B cell (primary cell): Measurements from ENCODE around the gene IRGM. TPM values are rescaled to one million over a fixed set of nuclear protein-coding genes. Genes with fewer than 3 reads are reported as not detected.

Experiments used
- ATAC-seq: fragments of 200-7000 bp; cut with Tn5 transposase; one replicate; pipeline ENCODE4 v1.10.0; 2021; ENCODE audit warnings: low read depth, mild to moderate bottlenecking, moderate number of reproducible peaks, moderate library complexity
- CTCF ChIA-PET: fragments of 350-600 bp; sonication (Branson Sonifier 250); formaldehyde crosslinking; loops from one replicate; lab custom pipeline; 2021; ENCODE audit warnings: antibody characterized with exemption, inconsistent platforms; lab: Charles Lee
- POLR2A ChIA-PET: fragments of 350-600 bp; sonication (Branson Sonifier 250); formaldehyde crosslinking; loops from one replicate; lab custom pipeline; 2021; ENCODE audit warnings: antibody characterized with exemption; lab: Charles Lee
- DNase-seq: peaks from one replicate; pipeline ENCODE4 v3.0.0; 2013
- H2AFZ ChIP-seq: 2 replicates; pipeline ENCODE4 v1.6.1; 2012; ENCODE audit warnings: mild to moderate bottlenecking, low read depth, low read length; ENCODE audit not compliant: insufficient read depth, poor library complexity, severe bottlenecking
- H3K27ac ChIP-seq, 2 donors: 1 replicate in 1 of 2; 2 replicates in 1 of 2; pipeline ENCODE4 v1.5.1; 2012 to 2013; ENCODE audit warnings: low read length in 2 of 2, mild to moderate bottlenecking in 2 of 2, moderate library complexity in 1 of 2
- H3K27me3 ChIP-seq, 4 experiments: fragments of 200-600 bp in 1 of 4; sonication (generic) in 1 of 4; replicated peaks in 1 of 4; 1 replicate in 2 of 4; 2 replicates in 2 of 4; pipeline versions ENCODE4 v1.6.1 to v1.7.0; 2013 to 2016; ENCODE audit warnings: low read length in 3 of 4, mild to moderate bottlenecking in 2 of 4, mixed read lengths in 1 of 4, moderate library complexity in 1 of 4; ENCODE audit not compliant: insufficient read depth in 4 of 4, control insufficient read depth in 3 of 4; ENCODE audit errors: control extremely low read depth in 1 of 4
- H3K36me3 ChIP-seq, 2 experiments: replicated peaks in 1 of 2; 1 replicate in 1 of 2; 2 replicates in 1 of 2; pipeline versions ENCODE4 v1.6.1 to v1.7.1; 2013; ENCODE audit warnings: low read length in 1 of 2; ENCODE audit not compliant: insufficient read depth in 2 of 2, control insufficient read depth in 1 of 2; ENCODE audit errors: control extremely low read depth in 1 of 2, extremely low read depth in 1 of 2
- H3K4me1 ChIP-seq, 2 donors: fragments of 200-600 bp in 1 of 2; sonication (generic) in 1 of 2; 1 replicate in 1 of 2; 2 replicates in 1 of 2; pipeline versions ENCODE4 v1.5.1 to v1.6.1; 2013 to 2017; ENCODE audit warnings: low read length in 2 of 2; ENCODE audit not compliant: control insufficient read depth in 2 of 2, insufficient read depth in 2 of 2
- H3K4me2 ChIP-seq: replicated peaks from 2 replicates; pipeline ENCODE3; 2012; ENCODE audit warnings: mild to moderate bottlenecking, low read depth, low read length; ENCODE audit not compliant: poor library complexity, severe bottlenecking
- H3K4me3 ChIP-seq, 5 experiments: fragments of 200-600 bp in 1 of 5; sonication (generic) in 1 of 5; 1 replicate in 3 of 5; 2 replicates in 2 of 5; pipeline versions ENCODE4 v1.5.1 to v1.7.0; 2011 to 2016; ENCODE audit warnings: low read length in 4 of 5, mild to moderate bottlenecking in 4 of 5, low read depth in 2 of 5, control low read depth in 1 of 5, moderate library complexity in 1 of 5; ENCODE audit not compliant: insufficient read depth in 1 of 5; ENCODE audit errors: control extremely low read depth in 1 of 5, extremely low read depth in 1 of 5
- H3K79me2 ChIP-seq: fragments of 200-600 bp; sonication (generic); one replicate; pipeline ENCODE4 v1.6.0; 2016; ENCODE audit warnings: low read length; ENCODE audit not compliant: control insufficient read depth, insufficient read depth
- H3K9ac ChIP-seq: fragments of 200-600 bp; sonication (generic); 2 replicates; pipeline ENCODE4 v1.6.1; 2017; ENCODE audit warnings: mild to moderate bottlenecking, low read length, moderate library complexity
- H3K9me3 ChIP-seq, 3 donors: one replicate each; pipeline versions ENCODE4 v1.6.1 to v1.7.1; 2013; ENCODE audit warnings: low read length in 2 of 3; ENCODE audit not compliant: control insufficient read depth in 2 of 3, insufficient read depth in 1 of 3; ENCODE audit errors: control extremely low read depth in 1 of 3
- H4K20me1 ChIP-seq: 2 replicates; pipeline ENCODE4 v1.6.0; 2012; ENCODE audit warnings: mild to moderate bottlenecking, low read length; ENCODE audit not compliant: insufficient read depth, control insufficient read depth, poor library complexity, severe bottlenecking
- H3K27ac Mint-ChIP-seq: one replicate; pipeline ENCODE4 v1.8.0; 2021; ENCODE audit warnings: mixed read lengths
- H3K27me3 Mint-ChIP-seq: one replicate; pipeline ENCODE4 v1.8.0; 2021; ENCODE audit warnings: mixed read lengths
- H3K4me1 Mint-ChIP-seq: one replicate; pipeline ENCODE4 v1.8.0; 2021; ENCODE audit warnings: mixed read lengths
- H3K4me3 Mint-ChIP-seq: one replicate; pipeline ENCODE4 v1.8.0; 2021; ENCODE audit warnings: mixed read lengths
- H3K9me3 Mint-ChIP-seq: one replicate; pipeline ENCODE4 v1.8.0; 2022; ENCODE audit warnings: mixed read lengths; ENCODE audit not compliant: insufficient read depth
- EZH2 ChIP-seq: IDR thresholded peaks from 2 replicates; pipeline ENCODE4 v1.6.1; 2012; ENCODE audit warnings: borderline replicate concordance, low read depth, mild to moderate bottlenecking, moderate library complexity, low read length; ENCODE audit not compliant: insufficient read depth, poor library complexity, severe bottlenecking
- WGBS: methylation state at CpG from one replicate; pipeline ENCODE4 v1.1.5; 2013; ENCODE audit warnings: missing lambda C conversion rate; ENCODE audit not compliant: insufficient coverage; 5-methylcytosine and 5-hydroxymethylcytosine counted together
- intact Hi-C: fragments of 100-400 bp; cut with micrococcal nuclease; formaldehyde crosslinking; loops from one replicate; pipeline ENCODE4 v1.10.0; 2022
- polyA plus RNA-seq: library from polyadenylated mRNA; depleted of rRNA; stranded (reverse); fragments of >200 nt; gene quantifications from 2 replicates; pipeline ENCODE4 v1.2.3, GENCODE V29; 2012
- total RNA-seq, 2 donors: library from RNA; stranded (reverse); fragments of 120-200 nt in 1 of 2; gene quantifications; 1 replicate in 1 of 2; 2 replicates in 1 of 2; pipeline versions ENCODE4 v1.2.3 to v1.2.4, GENCODE V29; 2013 to 2022
- TF ChIP-seq, protein P1 (sequence below): fragments of 200-600 bp; IDR thresholded peaks from one replicate; pipeline ENCODE4 v1.8.0; 2022; ENCODE audit warnings: antibody characterized with exemption, mild to moderate bottlenecking

Gene IRGM
- total and polyA plus RNA-seq, 2 donors (not counting 1 experiment from before 2014, with no cell fraction given): 1.3 to 2.5 TPM

DNA sequence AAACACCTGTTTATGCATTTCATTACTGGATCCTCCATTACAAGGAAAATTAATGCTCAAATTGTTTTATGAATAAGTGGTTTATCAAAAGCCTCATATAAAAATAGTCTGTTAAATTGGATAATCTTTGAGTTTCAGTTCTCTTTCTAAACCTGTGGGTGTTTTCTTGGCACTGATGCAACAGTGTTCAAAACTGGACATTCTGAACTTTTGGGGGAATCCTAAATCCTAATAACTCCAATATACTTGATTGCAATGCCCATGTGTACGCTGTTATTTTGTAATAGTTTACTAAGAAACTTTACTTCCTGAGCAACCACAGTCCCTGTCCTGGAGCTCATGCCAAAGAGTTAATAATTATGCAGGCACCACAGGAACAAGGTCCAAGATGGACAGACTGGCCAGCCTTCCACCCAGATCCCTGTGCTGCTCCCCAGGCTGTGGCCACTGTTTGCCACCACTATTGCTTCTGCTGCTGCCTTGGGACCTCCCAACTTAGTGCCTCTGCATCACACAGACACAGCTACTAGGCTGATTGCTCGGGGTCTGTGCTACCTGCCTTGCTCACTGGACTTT is 14.0 kb downstream of the IRGM start:
- H3K9me3 Mint-ChIP-seq: peaks cover 5% of the 10 kb centered on the region
- no peak overlapping the region for H3K4me2 ChIP-seq
- no peaks in the 10 kb centered on the region for H3K4me1 Mint-ChIP-seq
- peaks cover 0 to 9% (median 3%) of the 10 kb centered on the region in 3 donors for H3K9me3 ChIP-seq
- no peak overlapping the region for H3K4me3 ChIP-seq
- no peaks in the 10 kb centered on the region for H3K27me3 ChIP-seq
- H3K27ac ChIP-seq: no peak overlapping the region
- H2AFZ ChIP-seq: no peak overlapping the region
- no CpG with 5 or more reads among the region's 2 CpGs for WGBS
- TF ChIP-seq, protein P1, sequence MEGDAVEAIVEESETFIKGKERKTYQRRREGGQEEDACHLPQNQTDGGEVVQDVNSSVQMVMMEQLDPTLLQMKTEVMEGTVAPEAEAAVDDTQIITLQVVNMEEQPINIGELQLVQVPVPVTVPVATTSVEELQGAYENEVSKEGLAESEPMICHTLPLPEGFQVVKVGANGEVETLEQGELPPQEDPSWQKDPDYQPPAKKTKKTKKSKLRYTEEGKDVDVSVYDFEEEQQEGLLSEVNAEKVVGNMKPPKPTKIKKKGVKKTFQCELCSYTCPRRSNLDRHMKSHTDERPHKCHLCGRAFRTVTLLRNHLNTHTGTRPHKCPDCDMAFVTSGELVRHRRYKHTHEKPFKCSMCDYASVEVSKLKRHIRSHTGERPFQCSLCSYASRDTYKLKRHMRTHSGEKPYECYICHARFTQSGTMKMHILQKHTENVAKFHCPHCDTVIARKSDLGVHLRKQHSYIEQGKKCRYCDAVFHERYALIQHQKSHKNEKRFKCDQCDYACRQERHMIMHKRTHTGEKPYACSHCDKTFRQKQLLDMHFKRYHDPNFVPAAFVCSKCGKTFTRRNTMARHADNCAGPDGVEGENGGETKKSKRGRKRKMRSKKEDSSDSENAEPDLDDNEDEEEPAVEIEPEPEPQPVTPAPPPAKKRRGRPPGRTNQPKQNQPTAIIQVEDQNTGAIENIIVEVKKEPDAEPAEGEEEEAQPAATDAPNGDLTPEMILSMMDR: no peak
- no peak for TF ChIP-seq EZH2
- no peaks in the 10 kb centered on the region for H3K79me2 ChIP-seq
- no peaks in the 10 kb centered on the region for H3K4me1 ChIP-seq
- ChIA-PET POLR2A (no interaction called here), CTCF (interaction anchor here (1.5 kb wide), 1 partner anchor 13 kb away, joined by 4 read pairs; the partner anchor contains the start of gene IRGM)
- DNase-seq: no peak
- no peak overlapping the region for H3K27ac Mint-ChIP-seq
- no peaks in the 10 kb centered on the region for H4K20me1 ChIP-seq
- no peak overlapping the region for H3K4me3 Mint-ChIP-seq
- ATAC-seq: no peak
- no peaks in the 10 kb centered on the region for H3K36me3 ChIP-seq
- H3K27me3 Mint-ChIP-seq: peaks cover 9% of the 10 kb centered on the region
- no peak overlapping the region for H3K9ac ChIP-seq
- intact Hi-C loops: no loop called here

GRCh38 chr5:150862070-150862469 is 15.7 kb downstream of the IRGM start:
- Histone ChIP-seq H3K27ac (no peak overlapping the region), H3K4me3 (no peak overlapping the region), H2AFZ (no peak overlapping the region), H3K9me3 (peaks cover 0 to 9% (median 3%) of the 10 kb centered on the region in 3 donors), H3K36me3 (no peaks in the 10 kb centered on the region), H3K4me1 (no peaks in the 10 kb centered on the region), H3K4me2 (no peak overlapping the region), H3K79me2 (no peaks in the 10 kb centered on the region), H3K27me3 (no peaks in the 10 kb centered on the region), H4K20me1 (no peaks in the 10 kb centered on the region), H3K9ac (no peak overlapping the region)
- TF ChIP-seq, protein P1: no peak
- no peak for TF ChIP-seq EZH2
- DNase-seq (no peak), ATAC-seq (no peak)
- Mint-ChIP-seq H3K4me3 (no peak overlapping the region), H3K9me3 (peaks cover 7% of the 10 kb centered on the region), H3K4me1 (no peaks in the 10 kb centered on the region), H3K27me3 (peaks cover 9% of the 10 kb centered on the region), H3K27ac (no peak overlapping the region)
- intact Hi-C loops: no loop called here
- POLR2A ChIA-PET: no interaction called here
- no CpG with 5 or more reads among the region's 1 CpG for WGBS
- CTCF ChIA-PET: no interaction called here
